ENCODE measurements around the gene MAEA. TPM values are rescaled to one million over a fixed set of nuclear protein-coding genes. Genes with fewer than 3 reads are reported as not detected.

MAEA gene
- total RNA-seq, 1 experiment from 2014 or later, result 75.0 TPM

DNA sequence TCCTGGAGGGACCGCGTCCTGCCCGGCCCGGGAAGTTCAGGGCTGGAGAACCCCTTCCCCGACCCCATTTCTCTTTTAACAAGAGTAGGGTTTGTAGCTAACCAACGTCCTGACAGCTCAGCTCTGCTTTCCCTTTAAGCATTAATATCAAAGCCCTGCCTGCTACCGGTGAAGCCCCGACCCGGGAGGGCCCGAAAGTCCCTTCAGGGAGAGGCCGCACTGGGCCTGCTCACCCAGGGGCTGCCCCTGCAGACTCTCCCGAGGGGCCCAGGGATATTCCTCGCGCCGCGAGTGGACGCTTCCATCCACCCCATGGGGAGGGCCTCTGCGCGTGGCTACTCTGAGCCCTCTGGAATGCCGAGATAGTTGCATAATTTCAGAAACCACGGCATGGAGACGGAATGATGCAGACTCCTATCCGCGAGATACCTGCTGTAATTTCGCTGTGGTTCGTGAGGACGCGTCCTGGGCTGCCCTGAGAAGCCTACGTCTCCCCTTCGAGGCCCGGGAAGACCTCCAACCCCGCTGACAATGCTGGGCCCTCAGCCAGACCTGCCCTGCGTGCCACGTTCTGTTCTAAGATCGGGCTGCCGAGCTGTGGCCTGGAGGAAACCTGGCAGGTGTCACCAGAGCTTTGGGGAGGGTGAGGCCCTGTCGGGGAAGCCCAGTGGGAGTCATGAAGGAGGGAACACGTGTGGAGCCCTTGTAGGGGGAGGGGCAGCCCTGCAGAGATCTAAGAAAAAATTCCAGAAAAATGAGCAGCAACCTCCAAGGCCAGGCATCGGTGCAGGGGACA is 39.8 kb upstream of the MAEA start:
- peak; percentile 20 for DNase-seq (ENCODE audit: low read depth)

GRCh38 chr4:1250527-1250812 is 39.2 kb upstream of the MAEA start:
- no peak for DNase-seq (ENCODE audit: low read depth)

GRCh38 chr4:1250921-1251772 is 38.5 kb upstream of the MAEA start:
- no peak for DNase-seq (ENCODE audit: low read depth)

DNA sequence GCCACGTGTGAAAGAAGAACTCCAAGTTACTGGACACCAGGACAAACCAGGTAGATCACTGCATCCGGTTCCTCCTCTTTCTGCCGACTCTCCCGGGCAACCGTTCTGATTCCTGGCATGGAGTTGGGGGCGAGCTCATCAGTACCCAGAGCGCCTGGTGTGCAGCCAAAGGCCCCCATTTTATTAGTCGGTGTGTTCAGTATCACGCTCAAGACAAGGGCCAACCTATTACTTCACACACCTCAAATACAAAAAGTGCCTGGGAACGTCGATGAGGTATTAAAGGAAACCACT is 38.0 kb upstream of the MAEA start:
- no peak for DNase-seq (ENCODE audit: low read depth)

- DNase-seq (ENCODE audit: low read depth), result no peak
Measured at GRCh38 chr4:1252928-1253492, 36.7 kb upstream of the MAEA start.

DNA sequence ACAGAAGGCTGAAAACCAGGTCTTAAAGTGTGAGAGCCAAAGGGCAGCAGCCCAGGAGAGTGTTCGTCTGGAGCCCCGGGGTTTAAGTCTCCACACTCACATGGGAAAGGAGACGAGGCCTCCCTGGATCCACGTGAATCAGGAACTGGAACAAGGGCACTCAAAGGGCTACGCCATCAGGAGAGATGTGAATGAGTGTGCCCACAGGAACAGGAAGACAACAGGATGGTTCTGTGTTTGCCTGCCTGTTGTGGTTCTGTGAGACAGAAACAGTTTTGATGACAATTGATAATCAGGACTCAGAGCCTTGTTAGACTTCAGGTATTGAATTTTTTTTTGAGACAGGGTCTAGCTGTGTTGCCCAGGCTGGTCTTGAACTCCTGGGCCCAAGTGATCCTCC is 35.9 kb upstream of the MAEA start:
- DNase-seq (ENCODE audit: low read depth), result no peak

DNA sequence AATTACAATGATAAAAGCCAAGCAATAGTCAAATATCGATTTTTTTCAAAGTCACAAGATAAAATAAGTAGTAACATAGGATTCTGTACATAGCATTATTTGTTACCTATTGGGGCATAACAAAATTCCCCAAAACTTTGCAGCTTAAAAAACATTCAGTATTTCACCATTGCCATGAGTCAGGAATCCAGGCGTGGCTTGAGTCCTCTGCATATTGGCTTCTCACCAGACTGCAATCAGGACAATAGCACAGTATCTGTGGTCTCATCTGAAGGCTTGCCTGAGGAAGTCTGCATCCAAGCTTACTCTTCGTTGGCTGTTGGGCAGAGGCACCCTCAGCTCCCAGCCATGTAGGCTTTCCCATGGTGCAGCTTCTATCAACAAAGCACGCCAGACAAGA is 34.5 kb upstream of the MAEA start:
- peak; percentile 24 for DNase-seq (ENCODE audit: low read depth)

GRCh38 chr4:1255699-1256098 is 34.0 kb upstream of the MAEA start:
- DNase-seq (ENCODE audit: low read depth), result no peak

- DNase-seq (ENCODE audit: low read depth), result no peak
Measured at GRCh38 chr4:1258457-1258856, 31.2 kb upstream of the MAEA start.

- DNase-seq (ENCODE audit: low read depth), result no peak
Measured at GRCh38 chr4:1259966-1260365, 29.7 kb upstream of the MAEA start.

- no peak for DNase-seq (ENCODE audit: low read depth)
Measured at GRCh38 chr4:1260418-1261106, 29.1 kb upstream of the MAEA start.

DNA sequence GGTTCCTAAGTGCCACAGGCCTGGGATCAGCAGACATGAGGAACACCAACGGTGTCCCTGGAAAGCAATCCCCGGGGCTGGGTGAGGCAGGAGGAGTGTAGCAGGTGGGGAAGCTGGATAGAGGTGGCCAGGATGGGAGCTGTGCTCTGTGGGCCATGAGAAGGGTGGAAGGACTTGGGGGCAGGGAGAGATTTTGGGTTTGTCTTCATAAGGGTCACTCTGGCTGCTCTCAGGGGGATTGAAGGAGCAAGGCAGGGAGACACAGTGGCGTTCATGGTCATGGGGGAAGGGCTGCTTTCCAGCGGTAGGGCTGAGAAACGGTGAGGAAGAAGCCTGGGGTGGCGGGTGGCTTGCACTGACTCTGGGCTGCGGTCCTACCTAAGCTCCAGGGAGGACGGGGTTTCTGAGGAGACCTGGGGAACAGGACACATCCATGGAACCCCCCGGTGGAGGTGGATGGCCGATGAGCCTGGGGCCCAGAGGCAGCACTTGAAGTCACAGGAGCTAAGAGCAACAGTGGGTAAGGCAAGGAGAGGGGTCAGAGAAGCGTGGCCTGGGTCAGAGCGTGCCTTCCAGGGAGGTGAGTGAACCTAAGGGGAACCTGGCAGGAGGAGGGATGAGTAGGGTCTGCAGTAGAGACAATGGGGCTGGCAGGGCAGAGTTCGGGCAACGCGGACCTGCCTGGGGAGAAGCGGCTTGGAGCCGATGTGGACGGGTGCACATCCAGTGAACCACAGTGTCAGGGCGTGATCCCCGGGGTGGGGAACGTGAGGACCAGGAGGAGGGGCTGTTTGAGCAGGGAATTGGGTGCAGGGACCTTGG is 28.4 kb upstream of the MAEA start:
- DNase-seq (ENCODE audit: low read depth), result no peak

DNA sequence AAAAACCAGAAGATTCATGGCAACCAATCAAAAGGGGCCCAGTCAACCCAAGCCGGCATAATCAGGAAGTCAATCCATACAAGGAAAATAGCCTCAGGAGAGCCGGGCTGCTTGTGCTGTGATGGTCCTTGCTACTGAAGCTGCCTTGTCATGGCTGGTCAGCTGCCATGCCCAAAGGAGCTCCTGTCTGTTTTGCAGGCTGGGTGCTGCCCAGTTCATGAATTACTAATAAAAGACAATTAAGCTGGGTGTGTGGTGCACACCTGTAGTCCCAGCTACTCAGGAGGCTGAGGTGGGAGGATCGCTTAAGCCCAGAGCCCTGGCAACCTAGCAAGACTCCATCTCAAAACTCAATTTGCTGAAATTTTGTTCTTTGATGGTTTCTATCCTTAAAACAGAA is 24.7 kb upstream of the MAEA start:
- no peak for DNase-seq (ENCODE audit: low read depth)

DNA sequence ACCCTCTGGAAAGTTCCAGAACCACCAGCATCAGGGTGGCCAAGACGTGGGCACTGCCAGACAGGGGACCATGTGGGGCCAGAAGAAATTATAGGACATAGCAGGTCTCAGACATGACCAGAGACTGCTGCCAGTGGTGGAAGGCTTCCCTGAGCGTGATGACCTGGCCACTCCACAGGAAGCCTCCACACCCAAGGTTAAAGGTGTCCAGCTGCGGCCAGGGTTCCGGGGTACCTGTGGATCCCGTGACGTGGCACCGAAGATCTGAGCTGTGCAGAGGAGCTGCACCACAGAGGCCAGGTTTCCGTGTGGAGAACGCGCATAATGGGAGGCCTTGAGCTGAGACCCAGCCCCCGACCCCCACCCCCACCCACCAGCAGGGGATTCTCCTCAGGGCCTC is 24.3 kb upstream of the MAEA start:
- no peak for DNase-seq (ENCODE audit: low read depth)

DNA sequence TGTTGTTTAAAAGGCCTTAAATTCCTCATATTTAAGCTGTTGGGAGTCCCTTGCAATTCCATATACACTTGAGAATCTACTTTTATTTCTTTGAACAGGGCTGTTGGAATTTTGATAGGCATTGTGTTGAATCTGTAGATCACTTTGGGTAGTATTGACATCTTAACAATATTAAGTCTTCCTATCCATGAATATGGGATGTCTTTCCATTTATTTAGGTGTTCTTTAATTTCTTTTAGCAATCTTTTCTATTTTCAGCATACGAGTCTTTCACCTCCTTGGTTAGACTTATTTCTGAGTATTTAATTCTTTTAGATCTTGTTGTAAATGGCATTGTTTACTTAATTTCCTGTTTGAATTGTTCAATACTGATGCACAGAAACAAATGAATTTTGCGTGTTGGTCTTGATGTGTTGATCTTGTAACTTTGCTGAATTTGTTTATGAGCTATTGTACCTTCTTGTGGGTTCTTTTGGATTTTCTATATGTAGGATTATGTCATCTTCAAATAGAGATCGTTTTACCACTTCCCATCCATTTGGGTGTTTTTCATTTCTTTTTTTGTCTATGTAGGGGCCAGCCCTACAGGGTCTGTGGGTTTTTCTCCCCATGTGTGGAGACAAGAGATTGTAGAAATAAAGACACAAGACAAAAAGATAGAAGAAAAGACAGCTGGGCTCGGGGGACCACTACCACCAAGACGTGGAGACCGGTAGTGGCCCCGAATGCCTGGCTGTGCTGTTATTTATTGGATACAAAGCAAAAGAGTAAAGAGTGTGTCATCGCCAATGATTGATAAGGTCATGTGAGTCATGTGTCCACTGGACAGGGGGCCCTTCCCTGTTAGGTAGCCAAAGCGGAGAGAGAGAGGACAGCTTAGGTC is 22.6 kb upstream of the MAEA start:
- no peak for DNase-seq (ENCODE audit: low read depth)

DNA sequence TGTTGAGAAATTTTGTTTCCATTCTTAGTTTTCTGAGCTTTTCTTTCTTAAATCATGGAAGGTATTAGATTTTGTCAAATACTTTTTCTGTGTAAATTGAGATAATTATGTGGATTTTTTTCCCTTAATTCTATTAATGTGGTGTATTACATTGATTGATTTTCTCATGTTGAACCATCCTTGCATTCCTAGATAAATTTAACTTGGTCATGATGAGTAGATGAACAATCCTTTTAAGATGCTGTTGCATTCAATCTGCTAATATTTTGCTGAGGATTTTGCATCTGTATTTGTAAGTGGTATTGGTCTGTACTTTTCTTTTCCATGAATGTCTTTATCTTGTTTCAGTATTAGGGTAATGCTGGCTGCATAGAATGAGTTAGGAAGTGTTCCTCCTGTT is 20.5 kb upstream of the MAEA start:
- DNase-seq (ENCODE audit: low read depth), result no peak

GRCh38 chr4:1271686-1272085 is 18.0 kb upstream of the MAEA start:
- DNase-seq (ENCODE audit: low read depth), result no peak

GRCh38 chr4:1274871-1275270 is 14.8 kb upstream of the MAEA start:
- no peak for DNase-seq (ENCODE audit: low read depth)

DNA sequence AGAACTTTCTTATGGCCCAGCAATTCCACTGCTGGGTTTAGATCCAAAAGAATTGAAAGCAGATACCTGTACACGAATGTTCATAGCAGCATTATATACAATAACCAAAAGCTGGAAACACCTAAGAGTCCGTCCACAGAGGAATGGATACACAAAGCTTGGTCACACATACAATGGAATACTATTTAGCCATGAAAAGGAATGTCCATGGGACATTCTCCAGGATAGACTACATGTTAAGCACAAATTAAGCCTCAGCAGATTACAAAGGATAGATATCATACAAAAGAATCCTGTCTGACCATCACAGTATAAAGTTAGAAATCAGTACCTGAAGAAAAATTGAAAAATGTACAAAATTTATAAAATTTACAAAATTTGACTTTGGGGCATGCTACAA is 12.7 kb upstream of the MAEA start:
- no peak for DNase-seq (ENCODE audit: low read depth)
